Measurements from ENCODE around the gene ZNF597.

DNA sequence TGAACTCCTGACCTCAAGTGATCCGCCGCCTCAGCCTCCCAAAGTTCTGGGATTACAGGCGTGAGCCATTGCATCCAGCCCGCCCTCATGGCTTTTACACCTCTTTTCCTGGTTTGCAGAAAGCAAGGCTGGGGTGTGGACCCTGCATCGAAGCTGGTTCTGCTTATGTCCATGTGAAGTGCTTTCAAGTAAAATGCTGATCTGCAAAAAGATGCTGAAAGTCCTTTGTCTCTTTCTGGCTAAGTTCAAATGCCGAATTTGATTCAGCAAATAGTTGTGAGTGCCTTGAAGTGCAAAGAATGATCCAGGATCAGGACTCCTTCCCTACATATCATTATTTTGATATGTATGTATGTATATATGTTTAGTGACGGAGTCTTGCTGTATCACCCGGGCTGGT lies 17.3 kb upstream of the ZNF597 start:
- TF ChIP-seq, protein P1, sequence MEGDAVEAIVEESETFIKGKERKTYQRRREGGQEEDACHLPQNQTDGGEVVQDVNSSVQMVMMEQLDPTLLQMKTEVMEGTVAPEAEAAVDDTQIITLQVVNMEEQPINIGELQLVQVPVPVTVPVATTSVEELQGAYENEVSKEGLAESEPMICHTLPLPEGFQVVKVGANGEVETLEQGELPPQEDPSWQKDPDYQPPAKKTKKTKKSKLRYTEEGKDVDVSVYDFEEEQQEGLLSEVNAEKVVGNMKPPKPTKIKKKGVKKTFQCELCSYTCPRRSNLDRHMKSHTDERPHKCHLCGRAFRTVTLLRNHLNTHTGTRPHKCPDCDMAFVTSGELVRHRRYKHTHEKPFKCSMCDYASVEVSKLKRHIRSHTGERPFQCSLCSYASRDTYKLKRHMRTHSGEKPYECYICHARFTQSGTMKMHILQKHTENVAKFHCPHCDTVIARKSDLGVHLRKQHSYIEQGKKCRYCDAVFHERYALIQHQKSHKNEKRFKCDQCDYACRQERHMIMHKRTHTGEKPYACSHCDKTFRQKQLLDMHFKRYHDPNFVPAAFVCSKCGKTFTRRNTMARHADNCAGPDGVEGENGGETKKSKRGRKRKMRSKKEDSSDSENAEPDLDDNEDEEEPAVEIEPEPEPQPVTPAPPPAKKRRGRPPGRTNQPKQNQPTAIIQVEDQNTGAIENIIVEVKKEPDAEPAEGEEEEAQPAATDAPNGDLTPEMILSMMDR (IDR thresholded peaks at IDR 0.05 in 2 of 3, conservative IDR thresholded peaks at IDR 0.05 in 1 of 3; ENCODE audit: borderline replicate concordance in 1 of 3, insufficient read depth in 1 of 3, low read depth in 2 of 3, low read length in 2 of 3): no peak
- TF ChIP-seq, protein P2, sequence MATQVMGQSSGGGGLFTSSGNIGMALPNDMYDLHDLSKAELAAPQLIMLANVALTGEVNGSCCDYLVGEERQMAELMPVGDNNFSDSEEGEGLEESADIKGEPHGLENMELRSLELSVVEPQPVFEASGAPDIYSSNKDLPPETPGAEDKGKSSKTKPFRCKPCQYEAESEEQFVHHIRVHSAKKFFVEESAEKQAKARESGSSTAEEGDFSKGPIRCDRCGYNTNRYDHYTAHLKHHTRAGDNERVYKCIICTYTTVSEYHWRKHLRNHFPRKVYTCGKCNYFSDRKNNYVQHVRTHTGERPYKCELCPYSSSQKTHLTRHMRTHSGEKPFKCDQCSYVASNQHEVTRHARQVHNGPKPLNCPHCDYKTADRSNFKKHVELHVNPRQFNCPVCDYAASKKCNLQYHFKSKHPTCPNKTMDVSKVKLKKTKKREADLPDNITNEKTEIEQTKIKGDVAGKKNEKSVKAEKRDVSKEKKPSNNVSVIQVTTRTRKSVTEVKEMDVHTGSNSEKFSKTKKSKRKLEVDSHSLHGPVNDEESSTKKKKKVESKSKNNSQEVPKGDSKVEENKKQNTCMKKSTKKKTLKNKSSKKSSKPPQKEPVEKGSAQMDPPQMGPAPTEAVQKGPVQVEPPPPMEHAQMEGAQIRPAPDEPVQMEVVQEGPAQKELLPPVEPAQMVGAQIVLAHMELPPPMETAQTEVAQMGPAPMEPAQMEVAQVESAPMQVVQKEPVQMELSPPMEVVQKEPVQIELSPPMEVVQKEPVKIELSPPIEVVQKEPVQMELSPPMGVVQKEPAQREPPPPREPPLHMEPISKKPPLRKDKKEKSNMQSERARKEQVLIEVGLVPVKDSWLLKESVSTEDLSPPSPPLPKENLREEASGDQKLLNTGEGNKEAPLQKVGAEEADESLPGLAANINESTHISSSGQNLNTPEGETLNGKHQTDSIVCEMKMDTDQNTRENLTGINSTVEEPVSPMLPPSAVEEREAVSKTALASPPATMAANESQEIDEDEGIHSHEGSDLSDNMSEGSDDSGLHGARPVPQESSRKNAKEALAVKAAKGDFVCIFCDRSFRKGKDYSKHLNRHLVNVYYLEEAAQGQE (IDR thresholded peaks at IDR 0.05; ENCODE audit: low read depth): no peak
- TF ChIP-seq EZH2 (IDR thresholded peaks at IDR 0.05): no peak
- TF ChIP-seq ZFX (IDR thresholded peaks at IDR 0.05): no peak
- no peak for TF ChIP-seq TCF7L2 (IDR thresholded peaks at IDR 0.05; ENCODE audit: borderline replicate concordance, extremely low read depth, insufficient read depth, insufficient read length)
- TF ChIP-seq, protein P3, sequence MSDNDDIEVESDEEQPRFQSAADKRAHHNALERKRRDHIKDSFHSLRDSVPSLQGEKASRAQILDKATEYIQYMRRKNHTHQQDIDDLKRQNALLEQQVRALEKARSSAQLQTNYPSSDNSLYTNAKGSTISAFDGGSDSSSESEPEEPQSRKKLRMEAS (IDR thresholded peaks at IDR 0.05): no peak
- no peak for TF ChIP-seq POLR2A (IDR thresholded peaks at IDR 0.05; ENCODE audit: borderline replicate concordance, extremely low read depth, insufficient read depth, insufficient read length)
- no peak for TF ChIP-seq ZNF274 (IDR thresholded peaks at IDR 0.05; ENCODE audit: low read depth, low read length)
- no peak for TF ChIP-seq SIN3A (IDR thresholded peaks at IDR 0.05; ENCODE audit: low read depth)
- TF ChIP-seq, protein P4, sequence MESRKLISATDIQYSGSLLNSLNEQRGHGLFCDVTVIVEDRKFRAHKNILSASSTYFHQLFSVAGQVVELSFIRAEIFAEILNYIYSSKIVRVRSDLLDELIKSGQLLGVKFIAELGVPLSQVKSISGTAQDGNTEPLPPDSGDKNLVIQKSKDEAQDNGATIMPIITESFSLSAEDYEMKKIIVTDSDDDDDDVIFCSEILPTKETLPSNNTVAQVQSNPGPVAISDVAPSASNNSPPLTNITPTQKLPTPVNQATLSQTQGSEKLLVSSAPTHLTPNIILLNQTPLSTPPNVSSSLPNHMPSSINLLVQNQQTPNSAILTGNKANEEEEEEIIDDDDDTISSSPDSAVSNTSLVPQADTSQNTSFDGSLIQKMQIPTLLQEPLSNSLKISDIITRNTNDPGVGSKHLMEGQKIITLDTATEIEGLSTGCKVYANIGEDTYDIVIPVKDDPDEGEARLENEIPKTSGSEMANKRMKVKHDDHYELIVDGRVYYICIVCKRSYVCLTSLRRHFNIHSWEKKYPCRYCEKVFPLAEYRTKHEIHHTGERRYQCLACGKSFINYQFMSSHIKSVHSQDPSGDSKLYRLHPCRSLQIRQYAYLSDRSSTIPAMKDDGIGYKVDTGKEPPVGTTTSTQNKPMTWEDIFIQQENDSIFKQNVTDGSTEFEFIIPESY (IDR thresholded peaks at IDR 0.05; ENCODE audit: extremely low read depth, insufficient replicate concordance, low read length): no peak
- no peak for TF ChIP-seq JUND (IDR thresholded peaks at IDR 0.05)
